GM21360 (cell line): ENCODE measurements around the gene SRPRB.

Experiments
- ATAC-seq: cut with Tn5 transposase; IDR thresholded peaks from one replicate; pipeline ENCODE4 v1.9.1; 2021; ENCODE audit warnings: mild to moderate bottlenecking, moderate library complexity; ENCODE audit not compliant: unreplicated experiment

Gene SRPRB

GRCh38 chr3:133825969-133826727 is 20.5 kb downstream of the SRPRB start:
- no peak for ATAC-seq

GRCh38 chr3:133827136-133827535 is 21.5 kb downstream of the SRPRB start:
- no peak for ATAC-seq

GRCh38 chr3:133827684-133828083 is 22.1 kb downstream of the SRPRB start:
- no peak for ATAC-seq

GRCh38 chr3:133828576-133829309 is 23.1 kb downstream of the SRPRB start:
- ATAC-seq = no peak

- ATAC-seq = no peak
Measured at GRCh38 chr3:133829310-133829707, 23.7 kb downstream of the SRPRB start.

- ATAC-seq = no peak
Measured at GRCh38 chr3:133830071-133830470, 24.5 kb downstream of the SRPRB start.

- ATAC-seq = no peak
Measured at GRCh38 chr3:133831966-133832801, 26.6 kb downstream of the SRPRB start.

GRCh38 chr3:133832802-133833144 is 27.2 kb downstream of the SRPRB start:
- ATAC-seq = no peak

GRCh38 chr3:133833267-133833666 is 27.7 kb downstream of the SRPRB start:
- no peak for ATAC-seq

- no peak for ATAC-seq
Measured at GRCh38 chr3:133833880-133834620, 28.4 kb downstream of the SRPRB start.

- no peak for ATAC-seq
Measured at GRCh38 chr3:133834621-133835417, 29.2 kb downstream of the SRPRB start.

GRCh38 chr3:133835418-133835743 is 29.8 kb downstream of the SRPRB start:
- no peak for ATAC-seq

- no peak for ATAC-seq
Measured at GRCh38 chr3:133835961-133836360, 30.3 kb downstream of the SRPRB start.

- no peak for ATAC-seq
Measured at GRCh38 chr3:133836497-133837158, 31.0 kb downstream of the SRPRB start.

GRCh38 chr3:133837487-133838295 is 32.1 kb downstream of the SRPRB start:
- no peak for ATAC-seq

- no peak for ATAC-seq
Measured at GRCh38 chr3:133838296-133838789, 32.7 kb downstream of the SRPRB start.

GRCh38 chr3:133838916-133839800 is 33.5 kb downstream of the SRPRB start:
- no peak for ATAC-seq
